GM19467 (cell line): ENCODE data around the gene ZFP3.
A peak's percentile ranks its signal among the peaks of the same experiment; 100 is the strongest.
"Not testable (repeated sequence)": the region's sequence is repeated elsewhere in the genome, so short reads cannot be mapped to it uniquely, and the experiment has no call there.

Source experiments
- ATAC-seq: cut with Tn5 transposase; IDR thresholded peaks from one replicate; pipeline ENCODE4 v1.9.1; 2021; ENCODE audit warnings: mild to moderate bottlenecking, moderate library complexity; ENCODE audit not compliant: unreplicated experiment

ZFP3 gene

GRCh38 chr17:5077275-5077674, 992 bp upstream of the ZFP3 start:
- ATAC-seq, result not testable (repeated sequence)

GRCh38 chr17:5077781-5078105, 524 bp upstream of the ZFP3 start:
- no peak for ATAC-seq

GRCh38 chr17:5080591-5080990, 2.3 kb downstream of the ZFP3 start:
- ATAC-seq, result no peak

- ATAC-seq, result no peak
Measured at GRCh38 chr17:5092218-5093010, 14.1 kb downstream of the ZFP3 start.

GRCh38 chr17:5096731-5097100, 18.4 kb downstream of the ZFP3 start:
- no peak for ATAC-seq

GRCh38 chr17:5097101-5097834, 19.0 kb downstream of the ZFP3 start:
- no peak for ATAC-seq

GRCh38 chr17:5099271-5099670, 21.0 kb downstream of the ZFP3 start:
- ATAC-seq, result no peak

- no peak for ATAC-seq
Measured at GRCh38 chr17:5100832-5101231, 22.6 kb downstream of the ZFP3 start.

- ATAC-seq, result no peak
Measured at GRCh38 chr17:5110816-5111215, 32.5 kb downstream of the ZFP3 start.

- ATAC-seq, result peak; percentile 92
Measured at GRCh38 chr17:5111402-5112204, 33.3 kb downstream of the ZFP3 start, which contains the start of gene ZNF232. TSS of gene ZNF232 (minus strand) at chr17:5111878. CDS start at chr17:5111822, 56 bp downstream.

GRCh38 chr17:5115673-5116651, 37.7 kb downstream of the ZFP3 start, which contains the start of gene USP6:
TSS of gene USP6 (plus strand) at chr17:5116032. CDS start at chr17:5130368, 14,336 bp downstream.
- no peak for ATAC-seq

GRCh38 chr17:5118219-5118618, 40.0 kb downstream of the ZFP3 start:
- no peak for ATAC-seq

GRCh38 chr17:5120036-5120435, 41.8 kb downstream of the ZFP3 start:
- ATAC-seq, result no peak

- not testable (repeated sequence) for ATAC-seq
Measured at GRCh38 chr17:5120436-5121185, 42.3 kb downstream of the ZFP3 start.

GRCh38 chr17:5121186-5121841, 43.0 kb downstream of the ZFP3 start:
- ATAC-seq, result no peak

- not testable (repeated sequence) for ATAC-seq
Measured at GRCh38 chr17:5122056-5122455, 43.8 kb downstream of the ZFP3 start.

GRCh38 chr17:5122586-5123342, 44.5 kb downstream of the ZFP3 start:
- no peak for ATAC-seq
